HG02970 (cell line): ENCODE measurements around the gene MUTYH.

ENCODE experiments used
- ATAC-seq: cut with Tn5 transposase; IDR thresholded peaks from one replicate; pipeline ENCODE4 v1.9.1; 2021; ENCODE audit warnings: mild to moderate bottlenecking, moderate library complexity, moderate number of reproducible peaks; ENCODE audit not compliant: unreplicated experiment, low FRiP score

Gene MUTYH

DNA sequence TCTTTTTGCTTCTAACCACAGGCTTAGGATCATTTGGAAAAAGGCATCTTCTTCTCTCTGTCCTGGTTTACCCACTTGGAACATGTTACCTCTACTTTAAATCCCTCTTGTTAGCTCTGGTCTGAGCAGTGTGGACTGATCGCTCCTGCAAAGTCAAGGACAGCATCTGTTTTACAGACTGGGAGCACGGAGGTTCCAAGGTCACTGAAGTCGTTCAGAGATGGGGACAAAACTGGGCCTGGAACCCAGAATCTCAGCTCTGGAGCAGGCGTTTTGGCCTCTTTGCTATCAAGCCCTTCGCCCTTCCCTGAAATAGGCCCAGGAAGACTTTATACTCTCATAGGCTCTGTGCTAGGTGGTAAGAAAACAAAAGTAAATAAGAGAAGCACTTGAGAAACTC, 11.3 kb upstream of the MUTYH start:
- no peak for ATAC-seq

DNA sequence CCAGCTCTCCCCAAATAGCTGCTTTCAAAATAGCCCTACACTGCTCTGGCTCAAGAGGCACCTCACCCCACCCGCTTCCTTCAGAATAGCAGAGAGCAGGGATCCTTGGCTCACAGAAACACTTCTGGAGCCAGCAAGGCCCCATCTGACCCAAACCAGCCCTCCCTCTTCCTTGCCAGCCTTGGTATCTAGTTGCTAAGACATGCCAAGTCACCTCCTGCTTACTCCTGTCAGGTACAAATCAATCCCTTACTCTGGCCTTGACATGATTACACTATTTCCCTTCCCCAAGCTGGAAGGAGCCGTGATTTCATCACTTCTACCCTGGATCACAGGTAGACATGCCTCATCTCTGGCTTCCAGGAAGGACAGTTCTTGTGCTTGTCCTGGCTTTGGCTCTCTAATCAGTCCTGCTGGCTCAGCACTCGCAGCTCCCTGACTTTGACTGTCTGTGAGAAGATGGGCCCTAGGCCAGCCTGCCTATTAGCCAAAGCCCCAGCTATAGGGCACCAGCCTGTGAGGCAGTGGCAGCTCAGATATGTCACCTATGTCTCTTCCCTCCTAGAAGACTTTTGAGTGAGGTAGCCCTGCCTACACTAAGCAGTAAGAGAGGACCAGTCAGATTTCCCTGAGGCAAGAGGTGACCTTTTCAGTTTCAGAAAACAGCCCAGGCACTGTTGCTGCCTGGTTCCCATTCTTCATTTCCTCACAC, 8.9 kb upstream of the MUTYH start:
- no peak for ATAC-seq

DNA sequence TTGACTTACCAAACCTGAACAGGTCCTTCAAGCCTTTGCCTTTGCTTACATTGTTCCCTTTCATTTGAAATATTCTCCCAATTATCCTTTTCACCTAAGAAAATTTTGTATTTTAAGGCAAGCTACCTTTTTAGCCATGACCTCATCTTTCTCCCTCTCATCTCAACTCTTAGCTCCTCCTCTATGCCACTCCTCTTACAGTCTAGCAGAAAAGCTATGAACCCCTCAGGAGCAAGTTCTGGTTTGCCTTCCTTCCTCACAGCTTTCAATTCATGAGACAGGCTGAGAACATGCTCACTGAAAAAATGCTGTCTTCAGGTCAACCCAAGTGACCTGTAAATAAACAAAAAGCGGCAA, 8.3 kb upstream of the MUTYH start:
- ATAC-seq: no peak

DNA sequence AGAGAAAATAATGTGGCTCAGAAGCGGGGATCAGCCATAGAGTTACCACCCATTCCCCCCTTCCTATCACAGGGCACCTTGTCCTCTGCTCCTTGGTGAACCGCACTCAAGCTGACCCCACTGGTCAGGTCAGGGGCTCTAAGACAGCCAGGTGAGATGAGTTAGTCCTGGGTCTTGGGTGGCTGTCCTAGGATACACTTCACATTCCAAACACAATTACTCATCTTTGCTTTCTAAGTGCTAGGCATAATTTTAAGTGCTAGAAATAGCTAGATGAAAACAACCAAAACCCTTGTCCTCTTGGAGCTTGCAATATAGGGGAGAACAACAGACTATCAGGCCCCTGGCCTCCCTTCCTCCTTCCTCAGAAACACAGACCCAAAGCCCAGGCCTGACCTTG, 7.8 kb upstream of the MUTYH start:
- ATAC-seq: no peak

DNA sequence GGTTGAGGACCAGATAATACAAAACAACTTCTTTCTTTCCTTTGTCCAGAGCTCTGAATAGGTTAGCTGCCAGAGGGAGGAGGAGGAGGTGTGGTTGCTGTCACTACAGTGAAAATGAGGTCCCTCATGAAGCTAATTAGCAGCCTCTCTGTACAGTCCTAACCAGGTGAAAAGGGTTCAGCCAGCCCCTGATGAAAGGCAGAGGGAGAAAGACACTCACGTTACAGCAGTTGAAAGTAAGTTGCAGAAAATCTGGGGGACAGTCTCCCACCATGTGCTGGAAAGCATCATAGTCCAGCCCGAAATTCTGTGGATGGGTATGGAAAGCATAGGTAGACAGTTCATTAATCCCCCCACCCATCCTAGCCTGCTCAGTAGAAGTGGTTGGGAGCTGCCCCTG, 6.2 kb upstream of the MUTYH start:
- no peak for ATAC-seq

DNA sequence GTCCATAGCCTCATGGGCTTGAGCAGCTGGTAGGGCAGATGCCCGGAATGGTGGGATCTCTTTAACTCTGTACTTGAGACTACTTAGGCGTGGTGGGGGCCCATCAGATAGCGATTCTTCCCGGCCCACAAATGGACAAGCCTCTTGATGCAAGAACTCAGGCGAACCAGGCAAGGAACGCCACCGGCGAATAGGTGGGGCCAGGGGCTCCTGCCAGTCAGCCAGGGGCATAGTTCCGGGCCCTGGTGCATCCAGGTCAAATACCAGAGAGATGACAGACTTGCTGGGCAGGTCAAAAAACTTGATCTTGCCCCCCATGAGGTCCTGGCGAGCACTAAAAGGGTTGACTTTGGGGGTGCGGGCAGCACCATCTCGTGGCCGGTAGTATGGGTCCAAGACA, 4.8 kb upstream of the MUTYH start:
- no peak for ATAC-seq

DNA sequence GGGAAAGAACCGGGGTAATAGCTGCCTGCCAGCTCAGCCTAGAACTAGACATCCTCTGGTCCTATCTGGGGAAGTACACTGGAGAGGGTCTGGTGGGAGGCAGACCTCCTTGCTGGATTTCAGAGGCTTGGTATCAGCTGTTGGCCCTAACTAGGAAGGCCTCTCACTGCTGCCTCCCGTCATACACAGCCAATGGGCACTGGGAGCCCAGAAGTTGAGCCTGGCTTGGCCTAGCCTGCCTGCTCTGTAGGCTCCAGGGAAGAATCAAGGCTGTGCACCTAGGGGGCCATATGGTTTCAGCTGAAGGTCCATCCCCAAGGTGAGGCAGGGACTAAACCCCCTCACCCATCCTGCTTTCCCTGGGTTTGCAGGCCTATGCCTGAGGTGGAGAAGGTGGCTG, 4.3 kb upstream of the MUTYH start:
- no peak for ATAC-seq

DNA sequence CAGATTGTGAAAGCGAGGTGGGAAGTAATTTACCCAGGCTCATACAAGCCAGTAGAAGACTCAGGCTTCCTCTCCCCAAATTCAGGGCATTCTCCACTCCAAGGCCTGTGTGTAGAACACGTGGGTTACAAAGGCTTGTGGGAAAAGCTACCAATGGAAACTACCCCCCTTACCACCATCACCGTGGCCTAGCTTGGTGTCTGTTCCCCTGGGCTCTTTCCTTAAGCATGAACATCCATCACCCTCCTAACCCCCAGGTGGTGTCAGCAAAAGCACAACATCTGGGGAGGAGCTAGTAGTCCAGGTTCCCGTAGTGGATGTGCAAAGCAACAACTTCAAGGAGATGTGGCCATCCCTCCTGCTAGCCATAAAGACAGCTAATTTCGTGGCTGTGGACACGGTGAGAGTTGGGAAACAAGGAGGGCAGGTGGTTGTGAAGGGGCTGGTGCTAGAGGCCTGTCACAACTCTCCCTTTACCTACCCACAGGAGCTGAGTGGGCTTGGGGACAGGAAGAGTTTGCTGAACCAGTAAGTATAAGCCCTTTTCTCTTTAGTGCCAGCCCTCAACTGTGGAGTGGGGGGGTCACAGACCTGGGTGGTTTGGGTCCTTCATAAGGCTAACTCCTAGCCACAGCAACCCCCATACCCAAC, 701 bp upstream of the MUTYH start:
- ATAC-seq: no peak

DNA sequence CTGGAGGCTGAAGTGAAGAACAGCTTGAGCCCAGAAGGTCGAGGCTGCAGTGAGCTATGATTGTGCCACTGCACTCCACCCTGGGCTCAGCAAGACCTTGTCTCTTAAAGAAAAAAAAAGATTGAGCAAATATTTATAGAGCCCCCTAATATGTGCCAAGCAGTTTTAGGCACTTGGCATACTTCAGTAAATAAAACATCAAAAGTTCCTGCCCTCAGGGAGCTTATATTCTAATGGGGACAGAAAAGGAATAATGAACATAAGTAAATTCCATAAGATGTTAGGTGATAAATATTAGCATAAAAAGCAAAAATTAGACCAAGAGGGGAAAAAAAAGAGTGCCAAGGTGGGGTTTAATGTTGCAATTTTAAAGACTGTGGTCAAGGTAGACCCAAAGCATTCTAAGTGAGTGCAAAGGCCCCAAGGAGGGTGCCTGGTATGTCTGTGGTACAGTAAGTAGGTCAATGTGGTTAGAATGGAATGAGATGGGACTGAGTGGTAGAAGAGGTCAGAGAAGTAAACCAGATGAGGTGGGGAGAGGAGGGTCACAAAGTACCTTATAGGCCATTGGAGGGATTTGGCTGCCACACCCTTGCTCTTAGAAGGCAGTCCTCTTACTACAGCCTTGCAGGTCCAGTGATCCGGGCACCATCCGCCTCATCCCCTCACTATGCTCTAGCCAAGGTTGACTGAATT, 2.5 kb downstream of the MUTYH start:
- no peak for ATAC-seq

DNA sequence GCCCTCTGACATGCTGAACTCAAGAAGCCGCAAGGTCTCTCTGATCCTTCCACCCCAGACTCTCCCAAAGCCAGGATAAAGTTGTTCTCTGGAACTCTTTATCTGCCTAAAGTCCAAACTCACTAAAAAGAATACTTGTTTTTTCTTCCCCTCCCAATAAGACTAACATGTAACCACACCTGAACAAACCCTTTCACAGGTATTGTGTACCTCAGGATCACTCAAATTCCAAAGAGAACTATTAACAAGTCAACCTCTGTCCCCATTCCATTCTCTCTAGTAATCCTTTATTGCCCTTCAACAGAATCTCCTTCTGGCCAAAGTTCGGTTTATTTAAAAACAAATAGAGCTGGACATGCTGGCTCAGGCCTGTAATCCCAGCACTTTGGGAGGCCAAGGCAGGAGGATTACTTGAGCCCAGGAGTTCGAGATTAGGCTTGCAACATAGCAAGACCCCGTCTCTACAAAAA, 4.3 kb downstream of the MUTYH start:
- ATAC-seq: no peak

DNA sequence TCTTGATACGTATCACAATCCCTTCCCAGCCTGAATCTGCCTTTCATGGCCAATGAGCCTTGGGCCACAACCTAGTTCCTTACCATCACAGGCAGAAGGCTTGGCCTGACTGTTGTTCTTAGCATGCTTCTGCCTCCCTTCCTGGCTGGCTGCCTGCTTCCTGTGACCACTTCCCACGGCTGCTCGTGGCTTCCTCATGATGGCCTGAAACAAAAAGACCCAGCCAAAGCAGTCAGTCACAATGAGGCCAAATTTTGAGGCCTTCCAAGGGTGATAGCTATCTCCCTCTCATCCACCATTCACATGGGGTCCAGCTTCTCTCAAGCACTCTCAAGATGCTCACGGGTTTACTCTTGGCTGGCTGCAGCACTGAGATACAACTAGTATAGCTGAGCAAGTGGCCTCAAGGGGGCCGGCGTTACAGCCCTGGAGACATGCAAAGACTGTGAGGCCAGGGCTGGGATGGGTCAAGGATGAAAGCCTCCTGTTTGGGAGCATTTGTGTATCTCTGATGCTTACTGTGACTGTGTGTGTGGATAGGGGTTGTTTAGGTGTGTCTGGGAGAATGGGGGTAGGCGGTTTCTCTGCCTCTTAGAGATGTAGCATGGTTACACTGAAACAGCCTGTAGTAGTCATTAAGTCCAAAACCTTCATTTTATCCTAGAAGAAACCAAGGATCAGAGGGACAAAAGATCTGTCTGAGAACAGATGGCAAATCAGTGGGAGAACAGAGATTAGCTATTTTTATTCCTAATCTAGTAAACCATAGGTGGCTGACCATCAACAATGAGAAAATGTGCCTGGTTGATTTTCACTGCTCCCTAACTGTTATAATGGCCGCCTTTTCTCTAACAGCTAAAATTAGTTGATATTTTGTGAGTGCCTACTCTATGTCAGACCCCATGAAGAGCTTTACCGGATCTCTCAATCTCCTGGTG, 5.7 kb downstream of the MUTYH start:
- ATAC-seq: no peak

DNA sequence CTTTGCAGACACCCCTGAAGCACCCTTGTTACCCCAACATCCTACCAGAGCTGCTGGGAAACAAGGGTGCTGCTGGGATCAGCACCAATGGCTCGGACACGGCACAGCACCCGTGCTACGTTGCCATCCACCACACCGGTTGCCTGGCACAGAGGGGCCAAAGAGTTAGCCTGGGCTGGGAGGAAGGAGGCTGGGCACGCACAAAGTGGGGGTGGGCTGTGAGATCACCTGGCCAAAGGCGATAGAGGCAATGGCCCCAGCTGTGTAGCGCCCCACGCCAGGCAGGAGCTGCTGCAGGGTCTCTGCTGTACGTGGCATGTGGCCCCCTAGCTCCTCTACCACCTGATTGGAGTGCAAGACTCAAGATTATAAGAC, 7.9 kb downstream of the MUTYH start:
- ATAC-seq: no peak

DNA sequence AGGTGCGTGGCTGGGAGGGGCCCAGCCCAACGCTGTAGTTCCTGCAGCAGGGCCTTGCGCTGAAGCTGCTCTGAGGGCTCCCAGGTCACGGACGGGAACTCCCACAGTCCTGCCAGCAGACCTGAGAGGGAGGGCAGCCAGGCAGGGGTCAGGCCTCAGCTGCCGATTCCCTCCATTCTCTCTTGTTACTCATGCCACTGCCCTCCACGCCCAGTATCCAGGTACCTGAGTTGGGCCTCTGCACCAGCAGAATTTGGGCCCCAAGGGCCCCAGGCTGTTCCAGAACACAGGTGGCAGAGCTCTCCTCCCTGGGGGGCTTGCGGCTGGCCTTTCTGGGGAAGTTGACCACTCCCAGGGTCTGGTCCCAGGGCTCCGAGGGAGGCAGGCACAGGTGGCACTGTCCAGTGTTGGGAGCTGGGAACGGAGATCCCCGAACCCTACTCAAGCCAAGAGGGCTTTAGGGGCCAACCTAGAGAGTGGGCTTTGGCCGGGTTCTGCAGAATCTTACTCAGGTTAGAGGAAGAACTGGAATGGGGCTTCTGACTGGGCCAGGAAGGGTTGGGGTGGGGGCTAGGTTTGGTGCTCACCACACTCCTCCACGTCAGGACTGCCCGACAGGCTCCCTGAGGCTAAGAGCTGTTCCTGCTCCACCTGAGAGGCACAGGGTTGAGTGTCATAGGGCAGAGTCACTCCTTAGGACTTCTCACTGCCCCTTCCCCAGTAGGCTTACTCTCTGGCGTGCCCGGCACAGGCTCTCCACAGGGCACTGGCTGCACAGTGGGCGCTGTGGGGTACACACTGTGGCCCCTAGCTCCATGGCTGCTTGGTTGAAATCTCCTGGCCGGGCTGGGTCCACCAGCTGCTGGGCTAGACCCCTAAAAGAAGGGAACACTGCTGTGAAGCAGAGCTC, 8.5 kb downstream of the MUTYH start:
- no peak for ATAC-seq

DNA sequence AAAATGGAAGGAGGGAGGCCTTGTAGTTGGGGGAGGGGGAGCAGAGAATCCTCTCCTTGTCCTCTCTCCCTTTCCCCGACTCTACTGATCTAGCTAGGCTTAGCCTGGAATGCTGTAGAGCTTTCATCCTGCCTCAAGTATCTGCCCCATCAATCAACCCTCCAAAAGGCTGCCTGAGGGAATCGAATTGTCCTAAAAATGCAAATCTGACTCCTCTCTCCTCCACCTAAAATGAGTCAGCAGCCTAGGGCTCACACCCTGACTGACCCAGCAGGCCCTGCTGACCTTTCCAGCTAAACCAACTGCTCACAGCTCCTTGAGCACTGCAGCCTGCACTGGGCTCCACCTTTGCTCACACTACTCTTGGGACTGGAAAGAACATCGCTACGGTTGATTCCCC, 10.8 kb downstream of the MUTYH start:
- ATAC-seq: no peak

DNA sequence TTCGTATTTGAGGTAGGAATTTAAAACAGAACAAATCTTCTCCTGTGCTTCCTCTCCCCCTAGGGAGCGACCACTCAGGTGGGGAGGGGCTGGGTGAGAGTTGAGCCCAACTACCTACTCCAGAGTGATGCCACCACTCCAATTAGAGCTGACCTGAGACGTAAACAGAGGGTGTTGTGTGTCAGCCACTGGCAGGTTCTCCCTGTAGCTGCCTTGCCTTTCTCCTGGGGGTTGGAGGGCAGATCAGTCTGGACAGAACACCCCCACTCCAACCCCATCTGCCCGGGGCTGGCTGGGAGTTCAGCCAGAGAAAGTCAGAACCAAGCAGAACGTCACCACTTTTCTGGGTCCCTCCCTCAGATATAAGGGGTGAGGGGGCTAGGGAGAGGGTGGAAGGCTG, 11.6 kb downstream of the MUTYH start:
- ATAC-seq: no peak

DNA sequence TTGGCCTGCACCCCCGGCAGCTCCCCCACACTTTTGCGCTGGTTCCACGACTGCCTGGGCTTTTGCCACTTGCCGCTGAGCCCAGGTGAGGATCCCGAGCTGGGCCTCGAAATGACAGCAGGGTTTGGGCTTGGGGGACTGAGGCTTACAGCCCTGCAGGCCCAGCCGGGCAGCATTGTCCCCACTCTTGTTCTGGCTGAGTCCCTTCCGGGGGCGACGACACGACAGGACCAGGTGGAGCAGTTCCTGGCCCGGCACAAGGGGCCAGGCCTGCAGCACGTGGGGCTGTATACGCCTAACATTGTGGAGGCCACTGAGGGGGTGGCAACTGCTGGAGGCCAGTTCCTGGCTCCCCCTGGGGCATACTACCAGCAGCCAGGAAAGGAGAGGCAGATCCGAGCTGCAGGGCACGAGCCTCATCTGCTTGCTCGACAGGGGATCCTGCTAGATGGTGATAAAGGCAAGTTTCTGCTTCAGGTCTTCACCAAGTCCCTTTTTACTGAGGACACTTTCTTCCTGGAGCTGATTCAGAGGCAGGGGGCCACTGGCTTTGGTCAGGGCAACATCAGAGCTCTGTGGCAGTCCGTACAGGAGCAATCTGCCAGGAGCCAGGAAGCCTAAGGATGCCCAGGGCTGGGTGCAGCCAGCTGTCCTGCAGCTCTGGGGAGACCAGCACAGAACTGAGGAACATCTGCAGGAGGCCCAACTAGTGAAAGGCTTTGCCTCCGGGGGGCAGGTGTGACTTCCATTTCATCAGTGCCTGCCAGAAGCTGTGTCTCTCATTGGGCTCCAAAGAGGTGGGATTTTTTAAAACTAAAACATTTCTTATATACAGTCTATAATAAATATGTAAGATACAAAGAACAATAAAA, 12.4 kb downstream of the MUTYH start:
- ATAC-seq: no peak

DNA sequence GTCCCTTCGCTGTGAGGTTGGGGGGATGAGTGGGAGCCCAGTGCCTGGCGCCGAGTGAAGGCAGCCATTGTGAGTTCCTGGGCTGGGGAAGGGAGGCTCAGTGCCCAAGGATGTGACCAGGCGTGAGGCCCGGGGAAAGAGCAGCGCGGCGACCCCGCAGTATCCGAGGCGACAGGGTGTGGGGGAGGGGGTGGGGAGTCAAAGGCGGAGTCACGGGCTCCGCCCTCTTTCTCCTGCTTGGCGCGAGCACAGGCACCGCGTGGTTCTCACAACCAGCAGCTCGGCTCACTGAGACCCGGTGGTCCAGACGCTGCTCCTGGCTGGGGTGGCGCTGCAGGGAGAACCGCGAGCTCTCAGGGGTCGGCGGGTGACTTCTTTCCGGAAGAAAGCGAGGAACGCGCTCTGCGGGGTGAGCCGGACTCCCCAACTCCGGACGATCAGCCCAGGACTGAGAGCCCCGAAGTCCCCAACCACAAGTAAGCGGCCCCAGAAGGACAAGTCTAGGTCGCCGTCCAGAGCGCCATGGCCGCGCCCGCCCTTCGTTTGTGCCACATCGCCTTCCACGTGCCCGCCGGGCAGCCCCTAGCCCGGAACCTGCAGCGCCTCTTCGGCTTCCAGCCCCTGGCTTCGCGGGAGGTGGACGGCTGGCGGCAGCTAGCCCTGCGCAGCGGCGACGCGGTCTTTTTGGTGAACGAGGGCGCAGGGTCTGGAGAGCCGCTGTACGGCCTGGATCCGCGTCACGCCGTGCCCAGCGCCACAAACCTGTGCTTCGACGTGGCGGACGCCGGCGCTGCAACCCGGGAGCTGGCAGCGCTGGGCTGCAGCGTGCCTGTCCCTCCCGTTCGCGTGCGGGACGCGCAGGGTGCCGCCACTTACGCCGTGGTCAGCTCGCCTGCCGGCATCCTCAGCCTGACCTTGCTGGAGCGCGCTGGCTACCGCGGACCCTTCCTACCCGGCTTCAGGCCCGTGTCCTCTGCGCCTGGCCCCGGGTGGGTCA, 13.3 kb downstream of the MUTYH start, which contains the start of gene HPDL:
HPDL (plus strand) TSS at position 269 of the 997 bp plus-strand sequence; CDS start at position 523, 254 bp downstream.
- no peak for ATAC-seq
